Measurements from ENCODE around the gene SSX2IP.

DNA sequence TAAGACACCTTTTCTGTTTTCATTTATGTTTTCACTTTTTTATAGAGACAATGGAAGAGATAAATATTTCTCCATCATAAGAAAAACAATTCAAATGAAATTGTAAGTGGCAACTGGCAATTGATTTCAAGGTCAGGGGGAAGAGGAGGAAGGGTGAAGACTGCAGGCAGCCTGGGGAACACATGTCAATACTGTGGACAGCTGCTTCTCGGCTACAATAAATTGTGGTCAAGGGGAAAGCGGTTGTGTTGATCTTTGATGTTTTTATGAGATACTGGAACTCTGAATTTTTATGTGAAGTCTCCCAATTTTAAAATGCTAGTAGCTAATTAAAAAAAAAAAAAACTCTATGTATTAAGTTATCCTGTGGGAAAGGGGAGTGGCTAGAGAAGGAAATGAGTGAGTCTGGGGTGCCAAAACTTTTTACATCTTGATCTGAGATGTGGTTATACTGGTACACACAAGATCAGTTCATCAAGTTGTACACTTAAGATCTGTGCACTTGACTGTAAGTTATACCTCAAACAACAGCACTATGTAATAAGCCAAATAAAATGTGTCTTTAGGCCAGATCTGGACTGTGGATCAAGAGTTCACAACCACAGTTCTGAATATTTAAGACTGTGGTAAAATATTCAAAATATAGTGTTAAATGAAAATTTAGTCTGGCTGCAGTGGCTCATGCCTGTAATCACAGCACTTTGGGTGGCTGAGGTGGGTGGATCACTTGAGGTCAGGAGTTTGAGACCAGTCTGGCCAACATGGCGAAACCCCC lies 18.0 kb downstream of the SSX2IP start:
- TF ChIP-seq CTCF (tag by site-specific recombination; IDR thresholded peaks at IDR 0.05) = no peak
- no peak for TF ChIP-seq ZNF132 (tag by site-specific recombination; IDR thresholded peaks at IDR 0.05; ENCODE audit: borderline replicate concordance)
- no peak for TF ChIP-seq ZNF146 (tag by site-specific recombination; IDR thresholded peaks at IDR 0.05)
- TF ChIP-seq ZSCAN18 (tag by site-specific recombination; IDR thresholded peaks at IDR 0.05) = no peak
- TF ChIP-seq, protein P1, sequence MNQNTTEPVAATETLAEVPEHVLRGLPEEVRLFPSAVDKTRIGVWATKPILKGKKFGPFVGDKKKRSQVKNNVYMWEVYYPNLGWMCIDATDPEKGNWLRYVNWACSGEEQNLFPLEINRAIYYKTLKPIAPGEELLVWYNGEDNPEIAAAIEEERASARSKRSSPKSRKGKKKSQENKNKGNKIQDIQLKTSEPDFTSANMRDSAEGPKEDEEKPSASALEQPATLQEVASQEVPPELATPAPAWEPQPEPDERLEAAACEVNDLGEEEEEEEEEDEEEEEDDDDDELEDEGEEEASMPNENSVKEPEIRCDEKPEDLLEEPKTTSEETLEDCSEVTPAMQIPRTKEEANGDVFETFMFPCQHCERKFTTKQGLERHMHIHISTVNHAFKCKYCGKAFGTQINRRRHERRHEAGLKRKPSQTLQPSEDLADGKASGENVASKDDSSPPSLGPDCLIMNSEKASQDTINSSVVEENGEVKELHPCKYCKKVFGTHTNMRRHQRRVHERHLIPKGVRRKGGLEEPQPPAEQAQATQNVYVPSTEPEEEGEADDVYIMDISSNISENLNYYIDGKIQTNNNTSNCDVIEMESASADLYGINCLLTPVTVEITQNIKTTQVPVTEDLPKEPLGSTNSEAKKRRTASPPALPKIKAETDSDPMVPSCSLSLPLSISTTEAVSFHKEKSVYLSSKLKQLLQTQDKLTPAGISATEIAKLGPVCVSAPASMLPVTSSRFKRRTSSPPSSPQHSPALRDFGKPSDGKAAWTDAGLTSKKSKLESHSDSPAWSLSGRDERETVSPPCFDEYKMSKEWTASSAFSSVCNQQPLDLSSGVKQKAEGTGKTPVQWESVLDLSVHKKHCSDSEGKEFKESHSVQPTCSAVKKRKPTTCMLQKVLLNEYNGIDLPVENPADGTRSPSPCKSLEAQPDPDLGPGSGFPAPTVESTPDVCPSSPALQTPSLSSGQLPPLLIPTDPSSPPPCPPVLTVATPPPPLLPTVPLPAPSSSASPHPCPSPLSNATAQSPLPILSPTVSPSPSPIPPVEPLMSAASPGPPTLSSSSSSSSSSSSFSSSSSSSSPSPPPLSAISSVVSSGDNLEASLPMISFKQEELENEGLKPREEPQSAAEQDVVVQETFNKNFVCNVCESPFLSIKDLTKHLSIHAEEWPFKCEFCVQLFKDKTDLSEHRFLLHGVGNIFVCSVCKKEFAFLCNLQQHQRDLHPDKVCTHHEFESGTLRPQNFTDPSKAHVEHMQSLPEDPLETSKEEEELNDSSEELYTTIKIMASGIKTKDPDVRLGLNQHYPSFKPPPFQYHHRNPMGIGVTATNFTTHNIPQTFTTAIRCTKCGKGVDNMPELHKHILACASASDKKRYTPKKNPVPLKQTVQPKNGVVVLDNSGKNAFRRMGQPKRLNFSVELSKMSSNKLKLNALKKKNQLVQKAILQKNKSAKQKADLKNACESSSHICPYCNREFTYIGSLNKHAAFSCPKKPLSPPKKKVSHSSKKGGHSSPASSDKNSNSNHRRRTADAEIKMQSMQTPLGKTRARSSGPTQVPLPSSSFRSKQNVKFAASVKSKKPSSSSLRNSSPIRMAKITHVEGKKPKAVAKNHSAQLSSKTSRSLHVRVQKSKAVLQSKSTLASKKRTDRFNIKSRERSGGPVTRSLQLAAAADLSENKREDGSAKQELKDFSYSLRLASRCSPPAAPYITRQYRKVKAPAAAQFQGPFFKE (tag by site-specific recombination; IDR thresholded peaks at IDR 0.05; ENCODE audit: borderline replicate concordance) = no peak
- no peak for TF ChIP-seq ZNF324 (tag by site-specific recombination; IDR thresholded peaks at IDR 0.05)
- TF ChIP-seq KLF8 (tag by site-specific recombination; IDR thresholded peaks at IDR 0.05) = no peak
- no peak for TF ChIP-seq ZNF621 (tag by site-specific recombination; IDR thresholded peaks at IDR 0.05)
- no peak for TF ChIP-seq ZNF670 (tag by site-specific recombination; IDR thresholded peaks at IDR 0.05; ENCODE audit: low read depth)
- TF ChIP-seq ZNF549 (tag by site-specific recombination; IDR thresholded peaks at IDR 0.05) = no peak
- no peak for TF ChIP-seq PBX3 (CRISPR knock-in tag; IDR thresholded peaks at IDR 0.05)
